Mesenchymal stem cell (in vitro differentiated cells and primary cell): ENCODE data around the gene CTAGE9.

Source experiments
- DNase-seq: peaks from one replicate; pipeline ENCODE4 v3.0.0-alpha.2; 2013
- H2AFZ ChIP-seq: one replicate; pipeline ENCODE4 v1.6.1; 2013; ENCODE audit warnings: low read depth, mild to moderate bottlenecking, control low read depth, inconsistent platforms, low read length, moderate library complexity
- H2AK5ac ChIP-seq: 2 replicates; pipeline ENCODE4 v1.6.1; 2013; ENCODE audit warnings: low read length, moderate library complexity, mild to moderate bottlenecking, inconsistent platforms; ENCODE audit not compliant: severe bottlenecking
- H2BK120ac ChIP-seq: one replicate; pipeline ENCODE4 v1.6.1; 2013; ENCODE audit warnings: low read depth, mild to moderate bottlenecking, inconsistent platforms, low read length, moderate library complexity
- H2BK12ac ChIP-seq, 2 experiments: one replicate each; pipeline ENCODE4 v1.6.1; 2013; ENCODE audit warnings: inconsistent platforms in 2 of 2, low read length in 2 of 2, mild to moderate bottlenecking in 2 of 2, moderate library complexity in 2 of 2, control low read depth in 1 of 2
- H2BK15ac ChIP-seq: one replicate; pipeline ENCODE4 v1.6.1; 2013; ENCODE audit warnings: mild to moderate bottlenecking, low read depth, inconsistent platforms; ENCODE audit not compliant: poor library complexity, severe bottlenecking
- H2BK5ac ChIP-seq: 2 replicates; pipeline ENCODE4 v1.6.1; 2013; ENCODE audit warnings: low read depth, mild to moderate bottlenecking, low read length, control low read depth, inconsistent platforms; ENCODE audit not compliant: poor library complexity, severe bottlenecking
- H3K14ac ChIP-seq, 2 experiments: one replicate each; pipeline ENCODE4 v1.6.1; 2013; ENCODE audit warnings: inconsistent platforms in 2 of 2, low read length in 2 of 2, control low read depth in 1 of 2, mild to moderate bottlenecking in 1 of 2, moderate library complexity in 1 of 2
- H3K18ac ChIP-seq, 2 experiments: one replicate each; pipeline ENCODE4 v1.6.1; 2013; ENCODE audit warnings: inconsistent platforms in 2 of 2, low read length in 2 of 2, control low read depth in 1 of 2, low read depth in 1 of 2, mild to moderate bottlenecking in 1 of 2
- H3K23ac ChIP-seq, 2 experiments: one replicate each; pipeline ENCODE4 v1.6.1; 2013; ENCODE audit warnings: inconsistent platforms in 2 of 2, low read length in 2 of 2, mild to moderate bottlenecking in 2 of 2, moderate library complexity in 2 of 2, control low read depth in 1 of 2
- H3K27ac ChIP-seq: 2 replicates; pipeline ENCODE4 v1.5.1; 2013; ENCODE audit warnings: mild to moderate bottlenecking, moderate library complexity, low read length, control low read depth, inconsistent platforms; ENCODE audit not compliant: poor library complexity, severe bottlenecking
- H3K27me3 ChIP-seq, 2 experiments: 2 replicates each; pipeline versions ENCODE4 v1.6.1 to v1.7.0; 2013; ENCODE audit warnings: low read length in 2 of 2, mild to moderate bottlenecking in 2 of 2, moderate library complexity in 2 of 2, control low read depth in 1 of 2, inconsistent platforms in 1 of 2; ENCODE audit not compliant: control insufficient read depth in 1 of 2, insufficient read depth in 1 of 2
- H3K36me3 ChIP-seq, 2 experiments: 2 replicates each; pipeline versions ENCODE4 v1.6.1 to v1.7.0; 2013; ENCODE audit warnings: low read length in 2 of 2, control low read depth in 1 of 2, inconsistent platforms in 1 of 2, low read depth in 1 of 2, mild to moderate bottlenecking in 1 of 2; ENCODE audit not compliant: insufficient read depth in 2 of 2, control insufficient read depth in 1 of 2
- H3K4ac ChIP-seq, 2 experiments: one replicate each; pipeline ENCODE4 v1.6.1; 2013; ENCODE audit warnings: inconsistent platforms in 2 of 2, low read length in 2 of 2, mild to moderate bottlenecking in 2 of 2, moderate library complexity in 2 of 2, control low read depth in 1 of 2, low read depth in 1 of 2
- H3K4me1 ChIP-seq: 2 replicates; pipeline ENCODE4 v1.6.1; 2013; ENCODE audit warnings: low read depth, low read length, control low read depth; ENCODE audit not compliant: control insufficient read depth, insufficient read depth
- H3K4me2 ChIP-seq: 2 replicates; pipeline ENCODE4 v1.6.1; 2013; ENCODE audit warnings: low read length, mild to moderate bottlenecking, inconsistent platforms; ENCODE audit not compliant: poor library complexity, severe bottlenecking
- H3K4me3 ChIP-seq, 2 experiments: 2 replicates each; pipeline versions ENCODE4 v1.5.1 to v1.7.0; 2013; ENCODE audit warnings: low read length in 2 of 2, mild to moderate bottlenecking in 2 of 2, control low read depth in 1 of 2, low read depth in 1 of 2; ENCODE audit not compliant: insufficient read depth in 1 of 2
- H3K79me1 ChIP-seq: replicated peaks from 2 replicates; pipeline ENCODE4 v1.6.1; 2013; ENCODE audit warnings: mild to moderate bottlenecking, control low read depth, low read length, inconsistent platforms; ENCODE audit not compliant: poor library complexity, severe bottlenecking
- H3K9ac ChIP-seq: 2 replicates; pipeline ENCODE4 v1.7.0; 2013; ENCODE audit warnings: mild to moderate bottlenecking, low read length, moderate library complexity
- H3K9me3 ChIP-seq: 2 replicates; pipeline ENCODE4 v1.7.0; 2013; ENCODE audit warnings: mild to moderate bottlenecking, low read length; ENCODE audit not compliant: control insufficient read depth
- H4K8ac ChIP-seq: one replicate; pipeline ENCODE4 v1.6.1; 2013; ENCODE audit warnings: inconsistent platforms, mild to moderate bottlenecking, low read length, moderate library complexity
- H4K91ac ChIP-seq: one replicate; pipeline ENCODE4 v1.6.1; 2013; ENCODE audit warnings: mild to moderate bottlenecking, low read length, inconsistent platforms
- WGBS: methylation state at CpG from one replicate; pipeline ENCODE4 v1.1.7; 2013; ENCODE audit warnings: mixed read lengths; 5-methylcytosine and 5-hydroxymethylcytosine counted together

CTAGE9 gene

GRCh38 chr6:131692589-131692988, 18.2 kb downstream of the CTAGE9 start:
- H3K9me3 ChIP-seq = no peaks in the 10 kb centered on the region
- H3K18ac ChIP-seq = no peak overlapping the region
- H2BK5ac ChIP-seq = no peak overlapping the region
- no peak overlapping the region for H2BK12ac ChIP-seq
- H3K4me2 ChIP-seq = no peak overlapping the region
- no peak overlapping the region for H4K8ac ChIP-seq
- no peak overlapping the region for H2AK5ac ChIP-seq
- H3K23ac ChIP-seq = no peak overlapping the region
- no peak for DNase-seq
- H3K4me3 ChIP-seq = no peak overlapping the region
- H3K9ac ChIP-seq = no peak overlapping the region
- no peak overlapping the region for H4K91ac ChIP-seq
- H3K4me1 ChIP-seq = no peaks in the 10 kb centered on the region
- H2BK15ac ChIP-seq = no peak overlapping the region
- no peak overlapping the region for H3K27ac ChIP-seq
- H3K4ac ChIP-seq = no peak overlapping the region
- no peak overlapping the region for H3K14ac ChIP-seq
- H3K36me3 ChIP-seq = no peaks in the 10 kb centered on the region
- H2AFZ ChIP-seq = no peak overlapping the region
- H3K27me3 ChIP-seq = no peaks in the 10 kb centered on the region
- no peaks in the 10 kb centered on the region for H3K79me1 ChIP-seq
- no peak overlapping the region for H2BK120ac ChIP-seq

GRCh38 chr6:131692031-131692430, 18.8 kb downstream of the CTAGE9 start:
- DNase-seq = no peak
- no peak overlapping the region for H3K18ac ChIP-seq
- H3K27me3 ChIP-seq = no peaks in the 10 kb centered on the region
- H3K4me1 ChIP-seq = no peaks in the 10 kb centered on the region
- no peak overlapping the region for H3K27ac ChIP-seq
- no peaks in the 10 kb centered on the region for H3K79me1 ChIP-seq
- no peak overlapping the region for H2BK5ac ChIP-seq
- H3K4me2 ChIP-seq = no peak overlapping the region
- no peak overlapping the region for H4K8ac ChIP-seq
- H3K4me3 ChIP-seq = no peak overlapping the region
- H2AFZ ChIP-seq = no peak overlapping the region
- H3K9me3 ChIP-seq = no peaks in the 10 kb centered on the region
- H3K9ac ChIP-seq = no peak overlapping the region
- H3K36me3 ChIP-seq = no peaks in the 10 kb centered on the region
- H3K23ac ChIP-seq = no peak overlapping the region
- no peak overlapping the region for H2BK120ac ChIP-seq
- WGBS = no CpG with 5 or more reads among the region's 1 CpG
- H2BK15ac ChIP-seq = no peak overlapping the region
- H2AK5ac ChIP-seq = no peak overlapping the region
- H2BK12ac ChIP-seq = no peak overlapping the region
- H3K14ac ChIP-seq = no peak overlapping the region
- no peak overlapping the region for H3K4ac ChIP-seq
- no peak overlapping the region for H4K91ac ChIP-seq

- 100% methylated on average over 1 of the region's 1 CpG for WGBS
- Histone ChIP-seq H2BK5ac (no peak overlapping the region), H2BK120ac (no peak overlapping the region)
These were observed 22.5 kb downstream of the CTAGE9 start for GRCh38 chr6:131688286-131688685.

GRCh38 chr6:131687022-131687421, 23.8 kb downstream of the CTAGE9 start:
- H3K4ac ChIP-seq = no peak overlapping the region
- H3K9me3 ChIP-seq = no peaks in the 10 kb centered on the region
- no peak overlapping the region for H2AK5ac ChIP-seq
- no peak overlapping the region for H4K91ac ChIP-seq
- H3K23ac ChIP-seq = no peak overlapping the region
- H4K8ac ChIP-seq = no peak overlapping the region
- no peak overlapping the region for H3K4me2 ChIP-seq
- no peaks in the 10 kb centered on the region for H3K27me3 ChIP-seq
- no peak overlapping the region for H2BK120ac ChIP-seq
- no peak for DNase-seq
- H2BK5ac ChIP-seq = no peak overlapping the region
- H2BK12ac ChIP-seq = no peak overlapping the region
- no peaks in the 10 kb centered on the region for H3K36me3 ChIP-seq
- no peak overlapping the region for H3K18ac ChIP-seq
- no peak overlapping the region for H3K27ac ChIP-seq
- no peak overlapping the region for H3K9ac ChIP-seq
- no peaks in the 10 kb centered on the region for H3K4me1 ChIP-seq
- no peaks in the 10 kb centered on the region for H3K79me1 ChIP-seq
- WGBS = 100% methylated on average over 2 of the region's 3 CpGs
- no peak overlapping the region for H2BK15ac ChIP-seq
- no peak overlapping the region for H3K14ac ChIP-seq
- no peak overlapping the region for H3K4me3 ChIP-seq
- no peak overlapping the region for H2AFZ ChIP-seq

More at GRCh38 chr6:131688286-131688685, 22.5 kb downstream of the CTAGE9 start:
- no peak overlapping the region for H3K27ac ChIP-seq
- no peak overlapping the region for H2AFZ ChIP-seq
- no peak overlapping the region for H4K8ac ChIP-seq
- no peaks in the 10 kb centered on the region for H3K36me3 ChIP-seq
- no peak overlapping the region for H3K4me2 ChIP-seq
- no peak overlapping the region for H3K18ac ChIP-seq
- no peaks in the 10 kb centered on the region for H3K27me3 ChIP-seq
- no peak overlapping the region for H2BK12ac ChIP-seq
- no peak overlapping the region for H3K14ac ChIP-seq
- no peak overlapping the region for H3K4me3 ChIP-seq
- H4K91ac ChIP-seq = no peak overlapping the region
- no peaks in the 10 kb centered on the region for H3K4me1 ChIP-seq
- no peak overlapping the region for H2AK5ac ChIP-seq
- H3K9me3 ChIP-seq = no peaks in the 10 kb centered on the region
- H3K4ac ChIP-seq = no peak overlapping the region
- no peak overlapping the region for H2BK15ac ChIP-seq
- no peak overlapping the region for H3K9ac ChIP-seq
- DNase-seq = no peak
- no peaks in the 10 kb centered on the region for H3K79me1 ChIP-seq
- no peak overlapping the region for H3K23ac ChIP-seq
